Activated naive CD4-positive, alpha-beta T cell treated with anti-CD3 and anti-CD28 coated beads for 36 hours (primary cell): ENCODE data around the gene ABCA3. TPM values are rescaled to one million over a fixed set of nuclear protein-coding genes. Genes with fewer than 3 reads are reported as not detected.

Experiments
- CTCF ChIA-PET: fragments of 350-600 bp; sonication (Branson Sonifier 250); formaldehyde crosslinking; loops from one replicate; lab custom pipeline; 2021; ENCODE audit warnings: antibody characterized with exemption; lab: Charles Lee
- DNase-seq: peaks from one replicate; pipeline ENCODE4 v3.0.0-alpha.2; 2020
- H3K27ac Mint-ChIP-seq: one replicate; pipeline ENCODE4 v1.8.0; 2021; ENCODE audit warnings: mild to moderate bottlenecking, mixed read lengths
- H3K27me3 Mint-ChIP-seq: one replicate; pipeline ENCODE4 v1.8.0; 2021; ENCODE audit warnings: low read depth, mixed read lengths
- H3K36me3 Mint-ChIP-seq: one replicate; pipeline ENCODE4 v1.8.0; 2021; ENCODE audit warnings: low read depth, mixed read lengths
- H3K4me1 Mint-ChIP-seq: one replicate; pipeline ENCODE4 v1.8.0; 2021; ENCODE audit warnings: low read depth, mixed read lengths
- H3K4me3 Mint-ChIP-seq: one replicate; pipeline ENCODE4 v1.8.0; 2021; ENCODE audit warnings: mild to moderate bottlenecking, moderate library complexity, mixed read lengths
- H3K9me3 Mint-ChIP-seq: one replicate; pipeline ENCODE4 v1.8.0; 2021; ENCODE audit warnings: mixed read lengths
- intact Hi-C: fragments of 100-400 bp; cut with micrococcal nuclease; formaldehyde crosslinking; loops from one replicate; pipeline ENCODE4 v1.15.1; 2023
- total RNA-seq, 2 experiments: library from RNA; stranded (reverse); gene quantifications; one replicate each; pipeline ENCODE4 v1.2.3, GENCODE V29; 2021

The ABCA3 gene
- total RNA-seq, 2 experiments from 2014 or later, result 2.6 to 3.1 TPM

DNA sequence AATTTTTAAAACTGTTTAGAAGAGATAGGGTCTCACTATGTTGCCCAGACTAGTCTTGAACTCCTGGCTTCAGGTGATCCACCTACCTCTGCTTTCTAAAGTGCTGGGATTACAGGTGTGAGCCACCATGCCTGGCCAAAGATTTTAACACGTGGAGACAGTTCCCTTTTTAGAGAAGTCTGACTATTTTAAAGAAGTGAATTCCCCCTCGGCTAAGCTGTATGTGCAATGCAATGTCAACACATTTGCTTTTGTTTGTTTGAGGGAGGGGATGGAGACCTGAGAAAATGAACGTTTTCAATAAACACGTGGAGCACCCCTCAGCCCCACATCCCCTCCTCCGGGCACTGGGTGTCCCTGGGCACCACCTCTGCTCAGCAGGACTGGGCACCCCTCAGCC, 58.3 kb downstream of the ABCA3 start:
- no peak for DNase-seq
- Mint-ChIP-seq H3K27ac (no peak overlapping the region), H3K36me3 (no peaks in the 10 kb centered on the region), H3K4me3 (no peak overlapping the region), H3K4me1 (no peaks in the 10 kb centered on the region), H3K9me3 (no peaks in the 10 kb centered on the region), H3K27me3 (no peaks in the 10 kb centered on the region)
- intact Hi-C loops, result no loop called here
- CTCF ChIA-PET, result no interaction called here

DNA sequence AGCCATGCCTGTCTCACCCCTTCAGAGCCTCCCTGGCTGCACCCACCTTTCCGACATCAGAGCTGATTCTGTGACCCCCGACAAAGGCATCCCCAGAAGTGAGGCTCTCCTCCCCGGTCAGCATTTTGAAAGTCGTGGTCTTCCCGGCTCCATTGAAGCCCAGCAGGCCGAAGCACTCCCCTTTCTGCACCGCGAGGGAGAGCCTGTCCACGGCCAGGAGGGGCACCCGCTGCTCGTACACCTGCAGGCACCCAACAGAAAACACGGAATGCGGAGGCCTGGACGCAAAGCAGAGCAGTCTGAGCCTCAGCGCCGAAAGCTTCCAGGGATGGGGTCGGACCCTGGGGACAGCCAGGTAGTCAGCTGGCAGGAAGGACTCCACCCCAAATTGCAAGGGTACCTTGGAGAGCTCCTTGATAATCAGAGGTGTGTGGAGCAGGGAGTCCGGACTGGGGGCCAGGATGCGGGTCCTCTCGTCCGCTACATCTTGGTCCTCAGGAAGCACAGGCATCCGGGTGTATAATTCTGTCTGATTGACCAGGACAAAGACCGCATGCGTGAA, 59.5 kb downstream of the ABCA3 start:
- Mint-ChIP-seq H3K9me3 (no peaks in the 10 kb centered on the region), H3K27me3 (no peaks in the 10 kb centered on the region), H3K4me1 (no peaks in the 10 kb centered on the region), H3K4me3 (no peak overlapping the region), H3K36me3 (no peaks in the 10 kb centered on the region), H3K27ac (no peak overlapping the region)
- DNase-seq, result no peak
- CTCF ChIA-PET, result interaction anchor here (0.7 kb wide), 1 partner anchor 76 kb away, joined by 4 read pairs; the partner anchor contains the start of gene MLST8
- intact Hi-C loops, result no loop called here

DNA sequence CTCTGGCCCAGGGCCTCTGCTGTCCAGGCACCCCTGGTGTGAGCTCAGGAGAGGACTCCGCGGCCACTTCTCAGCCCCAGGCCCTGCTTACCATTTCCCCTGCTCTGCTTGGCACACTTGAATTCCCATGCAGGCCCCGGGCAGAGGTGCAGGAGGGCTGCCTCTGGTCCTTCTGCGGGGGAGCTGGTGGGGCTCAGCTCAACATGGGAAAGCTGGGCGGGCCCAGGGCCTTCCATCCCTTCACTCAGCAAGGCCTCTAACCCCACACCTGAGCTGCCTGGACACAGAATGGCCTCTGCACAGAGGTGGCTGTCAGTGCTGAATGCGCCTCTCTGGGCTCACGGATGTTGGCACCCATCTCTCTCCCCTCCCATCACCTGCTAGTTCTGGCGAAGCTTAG, 60.1 kb downstream of the ABCA3 start:
- CTCF ChIA-PET, result no interaction called here
- no peak overlapping the region for H3K27ac Mint-ChIP-seq
- intact Hi-C loops, result no loop called here
- no peak for DNase-seq
- H3K4me3 Mint-ChIP-seq, result no peak overlapping the region
- no peaks in the 10 kb centered on the region for H3K36me3 Mint-ChIP-seq
- no peaks in the 10 kb centered on the region for H3K4me1 Mint-ChIP-seq
- no peaks in the 10 kb centered on the region for H3K9me3 Mint-ChIP-seq
- H3K27me3 Mint-ChIP-seq, result no peaks in the 10 kb centered on the region

DNA sequence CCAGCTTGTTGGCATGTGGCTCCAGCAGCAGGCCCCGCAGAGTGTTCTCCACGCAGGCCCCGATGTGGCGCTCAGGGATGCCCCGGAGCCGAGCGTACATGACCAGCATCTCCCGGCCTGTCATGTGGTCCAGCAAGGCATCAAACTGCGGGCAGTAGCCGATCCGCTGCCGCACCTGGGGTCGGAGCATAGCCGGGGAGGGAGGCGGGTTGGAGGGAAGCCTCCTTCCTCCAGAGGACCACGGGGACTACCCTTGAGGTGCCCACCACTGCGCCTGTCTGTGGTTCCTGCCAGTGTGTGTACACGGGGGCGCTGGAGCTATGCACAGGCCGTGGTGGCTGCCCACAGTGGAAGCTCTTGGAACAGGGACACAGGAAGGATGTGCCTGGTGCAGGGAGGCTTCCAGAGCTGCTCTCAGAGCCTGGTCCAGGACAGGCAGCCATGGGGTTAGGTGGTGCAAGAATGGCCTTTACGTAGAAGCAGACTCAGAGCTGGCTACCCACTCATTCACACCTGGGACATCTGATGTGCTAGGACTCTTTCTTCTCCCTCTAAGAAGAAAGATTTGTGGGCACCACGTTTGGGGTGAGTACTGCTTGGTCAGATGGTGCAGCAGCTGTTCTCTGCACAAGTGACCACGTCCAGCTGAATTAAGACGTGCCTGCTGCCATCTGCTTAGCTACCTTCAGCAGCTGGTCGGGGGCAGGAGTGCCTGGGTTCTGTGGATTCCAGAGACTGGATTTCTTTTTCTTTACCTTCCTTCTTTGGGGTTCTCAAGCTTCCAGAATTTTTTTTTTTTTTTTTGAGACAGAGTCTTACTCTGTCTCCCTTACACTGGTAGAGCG, 61.4 kb downstream of the ABCA3 start:
- intact Hi-C loops, result no loop called here
- no peaks in the 10 kb centered on the region for H3K27me3 Mint-ChIP-seq
- H3K27ac Mint-ChIP-seq, result no peak overlapping the region
- no peaks in the 10 kb centered on the region for H3K4me1 Mint-ChIP-seq
- no peak for DNase-seq
- CTCF ChIA-PET, result no interaction called here
- H3K36me3 Mint-ChIP-seq, result no peaks in the 10 kb centered on the region
- no peaks in the 10 kb centered on the region for H3K9me3 Mint-ChIP-seq
- no peak overlapping the region for H3K4me3 Mint-ChIP-seq

DNA sequence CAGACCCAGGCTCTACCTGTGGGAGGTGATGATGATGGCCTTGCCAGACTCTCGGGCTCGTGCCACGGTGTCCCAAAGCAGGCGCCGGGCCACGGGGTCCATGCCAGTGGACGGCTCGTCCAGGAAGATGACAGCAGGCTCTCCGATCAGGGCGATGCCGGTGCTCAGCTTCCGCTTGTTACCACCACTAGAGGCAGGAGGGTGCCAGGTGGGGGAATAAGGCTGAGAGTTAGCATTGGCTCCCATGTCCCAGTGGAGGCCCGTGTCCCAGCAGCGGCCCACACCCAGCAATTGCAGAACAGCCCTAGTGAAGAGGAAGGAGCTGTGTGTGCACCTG, 62.3 kb downstream of the ABCA3 start:
- intact Hi-C loops, result no loop called here
- no peak for DNase-seq
- H3K4me3 Mint-ChIP-seq, result no peak overlapping the region
- no peak overlapping the region for H3K27ac Mint-ChIP-seq
- no peaks in the 10 kb centered on the region for H3K4me1 Mint-ChIP-seq
- H3K9me3 Mint-ChIP-seq, result no peaks in the 10 kb centered on the region
- no peaks in the 10 kb centered on the region for H3K27me3 Mint-ChIP-seq
- H3K36me3 Mint-ChIP-seq, result peaks cover 2% of the 10 kb centered on the region
- CTCF ChIA-PET, result no interaction called here

DNA sequence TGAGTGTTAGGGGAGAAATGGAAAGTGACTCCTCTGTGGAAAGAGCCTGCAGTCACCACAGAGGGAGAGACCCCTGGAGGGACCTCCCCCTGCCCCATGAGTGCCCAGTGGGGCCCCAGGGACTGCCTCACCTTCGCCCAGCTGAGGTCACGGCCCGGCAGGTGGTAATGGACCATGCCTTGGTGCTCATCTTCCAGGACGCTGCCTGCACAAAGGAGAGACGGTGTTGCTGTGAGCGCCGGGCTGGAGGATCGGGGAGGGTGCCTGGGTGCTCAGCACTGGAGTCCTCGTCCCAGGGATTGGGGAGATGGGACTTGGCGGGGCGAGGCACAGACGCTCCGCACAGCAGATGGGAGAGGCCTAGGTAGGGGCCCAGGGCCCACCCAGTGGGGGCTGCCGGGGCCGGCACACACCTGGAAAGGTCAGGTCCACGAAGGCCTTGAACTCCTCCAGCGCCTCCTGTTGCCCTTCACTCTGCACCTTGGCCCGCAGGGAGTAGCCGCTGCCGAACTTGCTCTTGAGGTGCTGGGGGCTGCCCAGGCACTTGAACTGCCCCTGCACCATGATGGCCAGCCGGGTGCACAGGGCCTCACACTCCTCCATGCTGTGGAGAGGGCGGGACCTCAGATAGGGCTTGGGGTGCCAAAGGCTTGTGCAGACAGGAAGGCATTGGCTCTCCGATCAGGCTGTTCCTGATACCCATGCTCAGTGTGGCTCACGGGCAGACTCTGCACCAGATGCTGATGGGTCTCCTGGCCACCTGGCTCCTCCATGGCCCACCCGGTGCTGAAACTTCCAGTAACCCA, 62.9 kb downstream of the ABCA3 start:
- CTCF ChIA-PET, result no interaction called here
- no peaks in the 10 kb centered on the region for H3K9me3 Mint-ChIP-seq
- H3K36me3 Mint-ChIP-seq, result peaks cover 2% of the 10 kb centered on the region
- no peaks in the 10 kb centered on the region for H3K4me1 Mint-ChIP-seq
- H3K27ac Mint-ChIP-seq, result no peak overlapping the region
- no peak for DNase-seq
- intact Hi-C loops, result no loop called here
- no peaks in the 10 kb centered on the region for H3K27me3 Mint-ChIP-seq
- H3K4me3 Mint-ChIP-seq, result no peak overlapping the region

DNA sequence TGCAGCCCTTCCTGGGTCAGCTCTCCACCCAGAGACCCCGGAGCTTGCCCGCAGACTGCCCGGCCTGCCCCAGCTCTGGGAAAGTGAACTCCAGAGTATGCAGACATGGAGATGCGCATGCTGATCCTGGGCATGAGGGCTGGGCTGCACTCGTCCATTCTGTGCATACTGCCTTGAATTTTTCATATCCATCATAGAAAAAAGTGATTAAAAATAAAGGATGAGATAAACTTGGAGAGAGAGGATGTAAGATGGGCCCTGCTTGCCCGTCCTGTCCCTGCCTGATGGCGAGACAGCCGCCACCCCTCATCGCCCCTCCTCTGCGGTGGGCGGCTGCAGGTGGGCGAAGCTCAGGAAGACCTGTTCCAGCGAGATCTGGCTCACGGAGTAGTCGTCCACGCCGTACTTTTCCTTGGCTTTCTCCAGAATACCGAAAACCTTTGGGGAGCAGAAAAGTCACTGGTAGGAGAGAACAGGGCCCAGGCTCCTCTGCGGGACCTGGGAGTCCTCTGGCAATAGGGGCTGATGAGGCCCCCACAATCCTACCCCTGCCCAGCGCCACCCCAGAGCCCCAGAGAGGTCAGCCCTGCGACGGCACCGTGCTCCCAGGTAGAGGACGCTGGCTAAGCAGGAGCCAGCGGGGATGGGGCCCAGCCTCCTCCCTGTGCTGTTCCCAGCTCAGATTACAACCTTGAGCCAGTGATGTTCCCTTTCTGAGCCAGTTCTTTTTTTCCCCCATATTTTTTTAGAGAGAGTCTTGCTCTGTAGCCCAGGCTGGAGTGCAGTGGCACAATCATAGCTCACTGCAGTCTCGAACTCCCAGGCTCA, 63.9 kb downstream of the ABCA3 start:
- Mint-ChIP-seq H3K36me3 (peaks cover 2% of the 10 kb centered on the region), H3K9me3 (no peaks in the 10 kb centered on the region), H3K27ac (no peak overlapping the region), H3K27me3 (no peaks in the 10 kb centered on the region), H3K4me3 (no peak overlapping the region), H3K4me1 (no peaks in the 10 kb centered on the region)
- DNase-seq, result no peak
- intact Hi-C loops, result no loop called here
- CTCF ChIA-PET, result no interaction called here

DNA sequence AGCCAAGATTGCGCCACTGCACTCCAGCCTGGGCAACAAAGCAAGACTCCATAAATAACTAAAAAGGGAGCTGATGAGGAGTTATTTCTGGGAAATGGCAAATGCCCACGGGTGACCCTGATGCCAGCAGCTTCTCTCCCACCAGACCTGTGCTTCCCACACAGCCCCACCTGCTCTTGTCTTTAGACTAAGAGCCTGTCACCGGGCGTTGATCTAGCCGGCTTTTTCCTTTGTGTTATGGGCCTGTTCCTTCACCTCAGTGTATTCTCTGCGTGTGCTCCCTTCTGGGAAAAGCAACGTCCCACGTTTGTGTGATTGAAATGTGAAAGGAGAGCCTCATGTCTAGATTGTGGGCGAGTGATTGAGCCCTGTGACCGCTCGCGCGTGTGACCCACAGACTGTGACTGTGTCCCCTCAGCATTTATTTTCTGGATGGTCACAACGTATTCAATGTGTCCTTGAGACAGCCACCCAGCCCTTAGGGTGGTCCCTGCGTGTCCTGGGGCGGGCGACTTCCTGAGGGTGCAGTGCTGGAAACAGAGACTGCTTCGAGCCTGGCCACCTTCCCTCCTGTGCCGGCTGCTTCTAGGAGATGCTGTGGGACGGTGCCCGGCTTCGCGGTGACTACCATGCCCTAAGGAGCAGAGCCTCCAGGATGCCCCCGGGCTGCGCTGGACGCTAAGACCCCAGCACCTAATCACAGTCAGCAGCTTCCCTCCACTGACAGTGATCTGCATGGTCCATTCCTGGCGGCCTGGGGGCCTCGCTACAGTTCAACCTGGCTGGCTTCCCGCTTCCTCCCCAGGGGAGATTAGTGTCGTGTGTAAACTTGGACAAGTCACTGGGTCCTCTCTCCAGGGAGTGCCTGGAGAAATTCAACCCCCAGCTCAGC, 64.8 kb downstream of the ABCA3 start:
- Mint-ChIP-seq H3K9me3 (no peaks in the 10 kb centered on the region), H3K36me3 (peaks cover 2% of the 10 kb centered on the region), H3K4me1 (peaks cover 2% of the 10 kb centered on the region), H3K27me3 (no peaks in the 10 kb centered on the region), H3K27ac (no peak overlapping the region), H3K4me3 (no peak overlapping the region)
- DNase-seq, result no peak
- CTCF ChIA-PET, result no interaction called here
- intact Hi-C loops, result no loop called here

DNA sequence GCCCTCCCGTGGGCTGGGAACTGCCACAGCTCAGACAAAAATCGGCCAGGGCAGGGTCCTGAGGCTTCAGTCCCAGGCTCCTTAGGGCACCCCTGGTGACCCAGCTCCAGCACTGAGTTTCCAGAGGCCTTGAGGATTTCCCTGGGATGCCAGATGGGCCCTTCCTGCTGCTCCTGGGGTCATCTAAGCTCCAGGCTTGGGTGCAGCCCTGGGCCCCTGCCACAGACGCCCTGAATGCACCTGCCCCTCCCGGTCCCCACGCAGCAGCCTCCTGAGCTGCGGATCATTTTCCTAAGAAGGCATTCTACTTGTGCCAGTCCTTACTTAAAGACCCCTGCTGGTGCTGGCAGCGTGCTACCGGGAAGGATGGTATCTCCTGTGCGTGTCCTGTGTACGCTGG, 66.6 kb downstream of the ABCA3 start:
- intact Hi-C loops, result no loop called here
- no peak overlapping the region for H3K4me3 Mint-ChIP-seq
- no peaks in the 10 kb centered on the region for H3K27me3 Mint-ChIP-seq
- H3K9me3 Mint-ChIP-seq, result no peaks in the 10 kb centered on the region
- DNase-seq, result no peak
- no peak overlapping the region for H3K27ac Mint-ChIP-seq
- peaks cover 11% of the 10 kb centered on the region for H3K4me1 Mint-ChIP-seq
- CTCF ChIA-PET, result no interaction called here
- H3K36me3 Mint-ChIP-seq, result peaks cover 2% of the 10 kb centered on the region

DNA sequence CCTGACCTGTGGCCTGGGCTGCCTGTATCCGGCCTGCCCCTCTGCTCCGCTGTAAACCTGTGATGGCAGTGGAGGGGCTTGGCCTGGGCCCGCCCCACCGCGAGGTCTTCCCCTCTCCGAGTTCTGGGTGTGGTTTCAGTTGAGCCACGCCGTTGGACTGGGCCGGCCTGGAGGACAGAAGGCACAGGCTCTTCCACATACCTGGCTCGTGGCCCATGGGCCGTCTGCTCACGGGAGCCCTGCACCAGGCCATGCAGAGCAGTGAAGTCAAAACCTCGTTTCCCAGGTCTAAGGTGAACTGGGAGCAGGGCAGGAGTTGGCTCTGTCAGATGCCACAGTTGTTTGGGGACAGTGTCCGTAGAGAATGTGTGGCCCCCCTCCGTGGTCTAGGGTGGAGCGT, 67.0 kb downstream of the ABCA3 start:
- Mint-ChIP-seq H3K27ac (no peak overlapping the region), H3K4me1 (peaks cover 11% of the 10 kb centered on the region), H3K9me3 (no peaks in the 10 kb centered on the region), H3K36me3 (peaks cover 2% of the 10 kb centered on the region), H3K27me3 (no peaks in the 10 kb centered on the region), H3K4me3 (no peak overlapping the region)
- intact Hi-C loops, result no loop called here
- CTCF ChIA-PET, result no interaction called here
- no peak for DNase-seq

DNA sequence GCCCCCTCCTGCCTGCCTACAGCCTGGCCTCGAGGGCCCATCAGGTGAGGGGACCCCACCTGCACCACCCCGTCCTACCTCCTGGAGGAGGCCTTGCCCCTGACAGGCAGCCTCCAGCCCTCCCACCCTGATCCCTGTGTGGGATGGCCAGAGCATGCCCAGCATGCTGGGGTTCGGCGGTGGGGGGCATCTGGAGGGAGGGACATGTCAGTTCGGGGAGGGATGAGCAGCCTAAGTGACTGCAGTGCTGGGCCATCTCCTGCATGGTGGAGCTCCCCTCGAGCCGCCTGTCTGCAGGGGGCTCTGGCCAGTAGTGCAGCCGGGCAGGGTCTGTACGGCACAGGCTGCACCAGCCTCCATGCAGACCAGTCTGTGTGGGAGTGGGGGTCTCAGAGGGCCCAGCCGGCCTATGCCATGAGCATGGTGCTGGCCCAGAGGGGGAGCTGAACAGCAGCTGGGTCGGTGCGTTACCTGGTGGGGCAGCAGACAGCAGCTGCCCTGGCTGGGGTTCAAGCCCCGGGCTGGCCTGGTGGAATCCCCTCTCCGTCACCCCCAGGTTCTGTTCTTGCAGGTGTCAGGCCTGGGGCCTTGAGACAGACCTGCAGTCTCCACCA, 68.6 kb downstream of the ABCA3 start:
- H3K36me3 Mint-ChIP-seq, result peaks cover 8% of the 10 kb centered on the region
- H3K27ac Mint-ChIP-seq, result no peak overlapping the region
- no peak for DNase-seq
- H3K27me3 Mint-ChIP-seq, result no peaks in the 10 kb centered on the region
- H3K9me3 Mint-ChIP-seq, result no peaks in the 10 kb centered on the region
- H3K4me1 Mint-ChIP-seq, result peaks cover 11% of the 10 kb centered on the region
- CTCF ChIA-PET, result no interaction called here
- no peak overlapping the region for H3K4me3 Mint-ChIP-seq
- intact Hi-C loops, result no loop called here
